Inferior parietal cortex (tissue), 1 donor: ENCODE data around the gene OR2L8.

ENCODE experiments used
- DNase-seq: peaks from one replicate; pipeline ENCODE4 v3.0.0-alpha.2; 2016; ENCODE audit errors: extremely low spot score

The OR2L8 gene

GRCh38 chr1:247992986-247993385 lies 44.3 kb downstream of the OR2L8 start:
- no peak for DNase-seq

GRCh38 chr1:247998811-247999210 lies 50.2 kb downstream of the OR2L8 start:
- DNase-seq, result no peak
